Muscle layer of duodenum (tissue), 2 donors: Measurements from ENCODE around the gene TPMT.

Experiments used
- H3K27ac ChIP-seq: one replicate; pipeline ENCODE4 v1.7.0; 2013; ENCODE audit warnings: mild to moderate bottlenecking, low read length
- H3K27me3 ChIP-seq: one replicate; pipeline ENCODE4 v1.7.0; 2013; ENCODE audit warnings: low read depth, mild to moderate bottlenecking, control low read depth, low read length
- H3K36me3 ChIP-seq, 2 donors: one replicate each; pipeline ENCODE4 v1.7.0; 2013; ENCODE audit warnings: low read length in 2 of 2, control low read depth in 1 of 2, mild to moderate bottlenecking in 1 of 2; ENCODE audit not compliant: insufficient read depth in 2 of 2, control insufficient read depth in 1 of 2
- H3K4me1 ChIP-seq, 2 donors: one replicate each; pipeline ENCODE4 v1.7.0; 2013; ENCODE audit warnings: low read length in 2 of 2, mild to moderate bottlenecking in 2 of 2, control low read depth in 1 of 2, moderate library complexity in 1 of 2; ENCODE audit not compliant: insufficient read depth in 2 of 2, control insufficient read depth in 1 of 2
- H3K4me3 ChIP-seq, 2 donors: one replicate each; pipeline ENCODE4 v1.7.0; 2013; ENCODE audit warnings: low read length in 2 of 2, low read depth in 1 of 2, mild to moderate bottlenecking in 1 of 2
- H3K9me3 ChIP-seq, 2 donors: one replicate each; pipeline ENCODE4 v1.7.0; 2013; ENCODE audit warnings: low read length in 2 of 2, control low read depth in 1 of 2, mild to moderate bottlenecking in 1 of 2; ENCODE audit not compliant: control insufficient read depth in 1 of 2
- donor health status: healthy.

Gene TPMT

DNA sequence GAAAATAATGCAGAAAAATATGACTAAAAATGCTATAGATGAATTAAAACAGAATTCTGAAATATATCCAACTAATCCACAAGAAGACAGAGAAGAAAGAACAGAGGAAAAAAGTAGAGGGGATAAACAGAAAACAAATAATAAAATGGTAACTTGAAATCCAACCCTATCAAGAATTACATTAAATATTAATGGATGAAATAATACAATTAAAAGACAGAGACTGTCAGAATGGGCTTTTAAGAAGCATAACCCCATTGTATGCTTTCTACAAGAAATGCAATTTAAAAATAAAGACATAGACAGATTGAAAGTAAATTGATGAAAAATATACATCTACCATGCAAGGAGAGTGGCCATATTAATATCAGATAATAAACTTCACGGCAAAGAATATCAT, 47.8 kb downstream of the TPMT start:
- no peak overlapping the region for H3K27ac ChIP-seq
- H3K36me3 ChIP-seq: no peaks in the 10 kb centered on the region
- H3K9me3 ChIP-seq: peaks cover 0 to 7% of the 10 kb centered on the region in 2 donors
- H3K4me3 ChIP-seq: no peak overlapping the region
- no peaks in the 10 kb centered on the region for H3K27me3 ChIP-seq
- H3K4me1 ChIP-seq: no peaks in the 10 kb centered on the region

DNA sequence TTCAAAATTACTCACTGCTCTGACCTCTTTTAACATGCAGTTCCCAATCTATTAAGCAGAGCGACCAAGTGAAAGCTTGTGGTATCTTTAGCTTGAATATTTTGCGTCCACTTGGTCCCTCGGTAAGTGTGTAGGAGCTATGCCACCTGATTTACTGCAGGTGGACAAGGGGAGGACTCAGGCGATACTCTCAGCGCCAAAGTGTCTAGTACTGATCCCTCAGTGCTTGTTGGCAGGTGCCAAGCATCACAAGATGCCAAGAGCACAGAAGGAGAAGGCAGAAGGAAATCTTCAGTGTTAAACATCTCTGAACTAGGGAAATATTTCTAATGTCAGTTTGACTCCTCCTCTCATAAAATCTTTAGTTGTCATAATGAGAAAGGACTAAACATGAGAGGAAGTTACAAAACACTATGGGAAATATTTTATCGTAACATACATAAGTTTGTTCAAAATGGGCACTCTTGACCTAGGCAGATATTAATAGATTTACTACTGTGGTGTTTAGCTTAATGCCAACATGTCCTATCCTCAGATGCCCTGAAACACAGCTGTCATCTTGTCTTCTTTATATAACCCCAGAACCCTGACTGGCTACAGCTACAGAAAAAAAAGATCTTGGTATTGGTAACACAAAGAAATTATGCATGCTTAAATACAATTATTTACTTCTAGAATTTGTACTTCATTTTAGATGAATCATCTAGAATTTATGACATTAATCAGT, 51.9 kb downstream of the TPMT start:
- no peaks in the 10 kb centered on the region for H3K36me3 ChIP-seq
- no peak overlapping the region for H3K27ac ChIP-seq
- H3K4me3 ChIP-seq: no peak overlapping the region
- H3K4me1 ChIP-seq: no peaks in the 10 kb centered on the region
- peaks cover 0 to 7% of the 10 kb centered on the region in 2 donors for H3K9me3 ChIP-seq
- H3K27me3 ChIP-seq: no peaks in the 10 kb centered on the region

DNA sequence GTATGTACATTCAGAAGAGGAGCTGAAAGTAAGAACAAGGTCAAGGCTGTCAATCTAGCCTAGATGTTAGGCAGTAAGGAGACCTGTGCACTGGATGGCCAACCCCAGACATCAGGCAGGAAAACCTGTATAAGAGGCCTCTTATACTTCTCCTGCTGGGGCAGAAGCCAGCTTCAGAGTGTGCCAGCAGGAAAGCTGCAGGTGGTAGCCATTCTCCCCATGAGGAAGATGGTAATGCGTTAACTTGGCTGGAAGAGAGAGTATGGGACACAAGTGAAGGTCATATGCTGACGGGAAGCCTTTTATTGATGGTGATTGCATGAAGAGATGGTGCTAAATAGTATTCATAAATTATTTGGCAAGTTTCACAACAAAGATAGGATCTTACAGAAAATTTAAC, 53.0 kb downstream of the TPMT start:
- Histone ChIP-seq H3K27me3 (no peaks in the 10 kb centered on the region), H3K9me3 (peaks cover 0 to 3% of the 10 kb centered on the region in 2 donors), H3K27ac (no peak overlapping the region), H3K36me3 (no peaks in the 10 kb centered on the region), H3K4me3 (no peak overlapping the region), H3K4me1 (no peaks in the 10 kb centered on the region)

DNA sequence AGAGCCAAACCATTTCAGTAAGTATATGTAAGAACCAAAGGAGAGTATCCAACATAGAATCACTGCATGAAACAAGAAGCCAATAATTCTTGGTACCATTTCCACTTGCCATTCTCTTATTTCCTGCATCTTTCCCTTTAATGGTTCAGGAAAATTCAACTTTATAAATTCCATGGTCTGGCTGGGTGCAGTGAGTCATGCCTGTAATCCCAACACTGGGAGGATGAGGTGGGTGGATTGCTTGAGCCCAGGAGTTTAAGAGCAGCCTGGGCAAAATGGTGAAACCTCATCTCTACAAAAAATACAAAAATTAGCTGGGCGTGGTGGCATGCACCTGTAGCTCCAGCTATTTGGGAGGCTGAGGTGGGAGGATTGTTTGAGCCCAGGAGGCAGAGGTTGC, 53.6 kb downstream of the TPMT start:
- no peaks in the 10 kb centered on the region for H3K4me1 ChIP-seq
- H3K27me3 ChIP-seq: no peaks in the 10 kb centered on the region
- no peak overlapping the region for H3K4me3 ChIP-seq
- no peaks in the 10 kb centered on the region for H3K36me3 ChIP-seq
- H3K27ac ChIP-seq: no peak overlapping the region
- H3K9me3 ChIP-seq: no peaks in the 10 kb centered on the region

DNA sequence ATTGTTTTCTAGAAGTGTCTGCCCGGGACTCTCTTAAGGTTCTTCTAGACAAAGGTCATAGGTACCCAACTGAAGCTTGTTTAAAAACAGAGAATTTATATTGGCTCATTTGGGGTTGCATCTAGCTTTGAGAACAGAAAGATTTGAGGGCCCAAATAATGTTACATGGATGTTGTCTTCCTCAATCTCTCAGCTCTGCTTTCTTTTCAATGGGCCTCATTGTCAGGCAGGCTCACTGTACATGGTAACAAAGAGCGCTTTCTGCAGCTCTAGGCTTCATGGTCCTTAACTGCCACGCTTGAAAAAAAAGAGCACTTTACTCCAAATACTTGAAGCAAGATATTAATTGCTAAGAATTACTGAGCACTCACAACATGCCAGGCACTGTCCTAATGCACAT, 54.6 kb downstream of the TPMT start:
- no peak overlapping the region for H3K4me3 ChIP-seq

DNA sequence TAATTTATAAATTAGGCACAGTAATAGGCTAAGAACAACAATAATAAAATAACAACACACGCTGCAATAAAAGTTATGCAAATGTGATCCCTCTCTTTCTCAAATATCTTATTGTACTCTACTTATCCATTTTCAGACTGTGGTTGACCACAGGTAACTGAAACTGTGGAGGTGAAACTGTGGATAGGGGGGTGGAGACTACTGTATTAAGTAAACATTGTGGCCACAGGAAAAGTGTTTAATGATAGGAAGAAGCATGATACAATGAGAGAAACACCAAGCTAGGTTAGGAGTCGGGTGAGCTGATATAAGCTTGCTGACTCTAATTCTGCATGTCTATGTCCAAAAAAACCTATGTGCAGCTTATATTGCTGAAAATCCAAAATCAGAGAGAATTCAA, 55.4 kb downstream of the TPMT start:
- no peak overlapping the region for H3K27ac ChIP-seq
- H3K36me3 ChIP-seq: no peaks in the 10 kb centered on the region
- H3K9me3 ChIP-seq: no peaks in the 10 kb centered on the region
- no peak overlapping the region for H3K4me3 ChIP-seq
- no peaks in the 10 kb centered on the region for H3K4me1 ChIP-seq
- no peaks in the 10 kb centered on the region for H3K27me3 ChIP-seq

More for the DNA sequence above, 54.6 kb downstream of the TPMT start:
- Histone ChIP-seq H3K36me3 (no peaks in the 10 kb centered on the region), H3K27me3 (no peaks in the 10 kb centered on the region), H3K4me1 (no peaks in the 10 kb centered on the region), H3K27ac (no peak overlapping the region), H3K9me3 (no peaks in the 10 kb centered on the region)

DNA sequence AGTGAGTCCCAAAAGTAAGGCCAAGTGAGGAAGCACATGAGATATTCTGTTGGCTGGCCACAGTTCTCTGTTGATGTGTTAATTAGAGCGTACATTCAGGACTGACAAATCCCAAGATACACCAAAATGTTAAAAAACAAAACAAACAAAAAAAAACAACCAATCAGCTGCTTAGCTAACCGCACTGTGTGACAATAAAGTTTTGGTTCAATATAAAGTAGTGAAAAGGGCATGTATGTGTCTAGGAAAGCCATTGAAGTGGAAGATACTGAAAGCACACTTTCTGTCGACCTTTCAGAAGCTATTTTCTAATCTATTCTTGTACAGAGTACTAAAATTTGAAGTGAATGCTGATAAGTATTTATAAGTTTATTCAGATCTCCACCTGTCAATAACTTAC, 58.5 kb downstream of the TPMT start:
- H3K36me3 ChIP-seq: no peaks in the 10 kb centered on the region
- H3K4me3 ChIP-seq: no peak overlapping the region
- H3K27ac ChIP-seq: no peak overlapping the region
- H3K4me1 ChIP-seq: no peaks in the 10 kb centered on the region
- no peaks in the 10 kb centered on the region for H3K27me3 ChIP-seq
- H3K9me3 ChIP-seq: no peaks in the 10 kb centered on the region

DNA sequence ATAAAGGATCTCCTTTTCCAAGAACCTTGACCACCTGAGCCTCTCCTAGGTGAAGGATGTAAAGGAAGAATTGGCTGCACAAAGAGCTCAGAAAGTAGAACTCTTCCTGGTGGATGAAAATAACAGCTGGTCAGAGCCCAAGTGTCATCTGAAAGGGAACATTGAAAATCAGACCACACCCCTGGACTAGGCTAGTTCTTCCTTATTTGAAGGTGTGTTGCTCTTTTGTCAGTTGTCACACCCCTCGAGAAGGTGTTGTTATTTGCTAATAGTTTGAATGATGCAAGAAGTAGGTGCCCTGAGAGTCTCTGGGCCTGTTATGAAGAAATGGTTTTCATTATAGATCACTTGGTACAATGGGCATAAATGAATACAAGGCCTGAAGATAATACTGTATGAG, 63.5 kb downstream of the TPMT start:
- Histone ChIP-seq H3K4me3 (no peak overlapping the region), H3K27ac (no peak overlapping the region), H3K27me3 (no peaks in the 10 kb centered on the region), H3K36me3 (no peaks in the 10 kb centered on the region), H3K9me3 (no peaks in the 10 kb centered on the region), H3K4me1 (no peaks in the 10 kb centered on the region)

DNA sequence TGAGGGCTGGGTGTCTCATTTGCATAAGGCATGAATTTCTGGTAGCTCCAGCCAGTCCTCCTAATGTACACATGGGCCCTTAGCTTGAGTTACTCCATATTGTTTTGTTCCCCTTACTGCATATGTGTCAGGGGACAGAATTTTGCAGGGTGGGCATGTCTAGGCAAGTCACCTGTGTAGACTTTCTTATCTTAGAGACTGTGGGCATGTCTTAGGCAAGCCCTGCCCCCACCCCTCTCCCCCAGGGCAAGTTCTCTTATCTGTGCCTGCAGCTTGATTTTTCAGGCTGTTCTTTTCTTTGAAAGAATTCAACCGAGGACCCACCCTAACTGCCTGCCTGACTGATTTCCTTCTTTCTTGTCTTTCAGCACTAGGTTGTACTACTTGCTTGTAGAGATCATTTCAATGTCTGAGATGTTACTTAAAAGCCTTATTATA, 64.5 kb downstream of the TPMT start:
- Histone ChIP-seq H3K4me3 (no peak overlapping the region), H3K36me3 (no peaks in the 10 kb centered on the region), H3K9me3 (no peaks in the 10 kb centered on the region), H3K4me1 (no peaks in the 10 kb centered on the region), H3K27ac (no peak overlapping the region), H3K27me3 (no peaks in the 10 kb centered on the region)

DNA sequence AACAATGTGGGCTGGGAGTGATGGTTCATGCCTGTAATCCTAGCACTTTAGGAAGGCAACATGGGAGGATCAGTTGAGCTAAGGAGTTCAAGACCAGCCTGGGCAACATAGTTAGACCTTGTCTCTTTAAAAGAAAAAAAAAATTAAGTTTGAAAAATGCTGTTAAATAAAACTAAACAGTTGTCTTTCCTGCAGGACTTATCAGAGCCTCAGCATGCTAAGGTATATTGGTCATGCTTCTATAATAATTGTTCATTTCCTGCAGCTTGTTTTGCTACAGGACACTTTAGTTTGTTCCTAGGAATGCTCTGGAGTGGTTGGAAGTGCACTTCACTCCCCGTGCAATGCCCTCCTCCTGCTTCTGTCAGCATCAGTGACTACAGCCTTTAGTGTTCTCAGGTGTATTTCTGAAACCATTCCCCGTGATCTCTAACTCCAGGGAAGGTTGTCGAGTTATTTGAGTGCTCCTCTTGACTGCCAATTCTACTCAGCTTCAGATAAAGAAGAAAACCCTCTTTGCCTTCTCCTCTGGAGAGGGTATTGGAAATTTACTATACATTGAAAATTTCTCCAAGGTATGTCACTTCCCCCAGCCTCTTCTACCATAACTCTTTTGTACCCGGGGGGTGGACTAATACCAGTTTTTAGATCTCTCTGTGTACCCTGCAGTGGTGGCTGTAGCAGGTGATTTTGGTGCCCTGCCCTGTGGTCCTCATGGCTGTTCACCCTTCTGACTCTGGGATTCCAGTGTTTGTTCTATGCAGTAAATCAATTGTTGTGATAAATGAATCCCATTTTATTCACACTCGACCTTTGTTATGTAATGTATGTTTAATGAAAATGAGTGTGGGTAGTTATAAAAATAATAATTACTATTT, 66.2 kb downstream of the TPMT start:
- Histone ChIP-seq H3K27ac (no peak overlapping the region), H3K4me3 (no peak overlapping the region), H3K36me3 (no peaks in the 10 kb centered on the region), H3K27me3 (no peaks in the 10 kb centered on the region), H3K4me1 (no peaks in the 10 kb centered on the region), H3K9me3 (no peaks in the 10 kb centered on the region)

DNA sequence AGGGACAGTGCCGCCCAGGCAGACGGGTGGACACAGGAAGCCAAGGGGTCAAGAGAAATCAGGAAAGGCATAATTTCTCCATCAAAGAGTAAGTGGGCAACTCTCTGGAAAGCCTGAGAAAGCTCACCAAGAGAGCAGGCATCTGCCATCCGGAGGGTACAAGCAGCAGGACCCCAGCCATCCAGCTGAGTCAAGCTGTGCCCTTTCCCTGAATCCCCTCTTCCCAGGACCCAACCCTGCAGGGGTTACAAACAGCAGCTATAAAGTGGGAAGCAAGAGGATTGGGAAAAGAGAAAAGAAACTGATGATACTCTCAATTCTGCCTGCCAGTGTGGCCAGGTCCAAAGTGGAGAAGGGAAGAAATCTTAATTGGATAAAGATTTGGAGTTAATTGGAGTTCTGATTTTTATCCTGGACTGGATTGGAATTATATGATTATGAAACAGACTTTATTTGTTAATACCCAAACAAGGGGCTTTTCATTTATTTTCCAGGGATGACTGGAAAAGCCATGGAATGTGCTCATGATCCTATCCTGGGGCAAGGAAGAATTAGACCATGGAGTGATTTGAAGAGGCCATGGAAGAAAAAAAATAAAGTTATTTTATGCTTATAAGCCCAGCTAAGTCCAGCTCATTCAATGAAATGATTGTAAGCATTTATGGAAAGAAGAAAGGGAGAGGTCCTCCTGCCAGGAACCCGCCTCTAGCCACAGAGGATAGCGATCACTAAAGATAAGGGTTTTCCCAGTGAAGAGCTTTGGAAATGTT, 67.3 kb downstream of the TPMT start:
- Histone ChIP-seq H3K27me3 (no peaks in the 10 kb centered on the region), H3K36me3 (no peaks in the 10 kb centered on the region), H3K4me3 (no peak overlapping the region), H3K9me3 (no peaks in the 10 kb centered on the region), H3K4me1 (no peaks in the 10 kb centered on the region), H3K27ac (no peak overlapping the region)
